Tibial nerve (tissue), 4 donors: ENCODE measurements around the gene PRRT1B.

Source experiments
- CTCF ChIP-seq, 5 experiments: fragments of 200-600 bp in 3 of 5; fragments of 450-650 bp in 2 of 5; sonication (generic) in 3 of 5; IDR thresholded peaks; one replicate each; pipeline ENCODE4 v1.5.1; 2016 to 2019; ENCODE audit warnings: antibody characterized with exemption in 5 of 5, mild to moderate bottlenecking in 3 of 5, moderate library complexity in 2 of 5
- EP300 ChIP-seq, 2 donors: sonication (generic); formaldehyde crosslinking; IDR thresholded peaks; one replicate each; pipeline ENCODE4 v1.6.1; 2017; ENCODE audit warnings: antibody characterized with exemption in 2 of 2, mild to moderate bottlenecking in 1 of 2
- POLR2A ChIP-seq, 2 donors: fragments of 450-650 bp; IDR thresholded peaks; one replicate each; pipeline ENCODE4 v1.6.1; 2017; ENCODE audit warnings: antibody characterized with exemption in 2 of 2, mild to moderate bottlenecking in 2 of 2, moderate library complexity in 2 of 2

GRCh38 chr9:131500939-131501541 is 44.3 kb upstream of the PRRT1B start:
- no peak for TF ChIP-seq CTCF (IDR thresholded peaks at IDR 0.05)
- TF ChIP-seq EP300 (IDR thresholded peaks at IDR 0.05): no peak
- no peak for TF ChIP-seq POLR2A (IDR thresholded peaks at IDR 0.05)
